LNCaP clone FGC (cell line): ENCODE measurements around the gene LDHAL6A.
A peak's percentile ranks its signal among the peaks of the same experiment; 100 is the strongest.

Experiments used
- DNase-seq: peaks from one replicate; pipeline ENCODE4 v3.0.0-alpha.2; 2011; ENCODE audit warnings: low read depth
- H3K4me3 ChIP-seq: 2 replicates; pipeline ENCODE4 v1.5.1; 2011; ENCODE audit warnings: mild to moderate bottlenecking, low read depth, low read length, control low read depth
- CTCF ChIP-seq: IDR thresholded peaks from 2 replicates; pipeline ENCODE4 v1.5.1; 2012; ENCODE audit warnings: mild to moderate bottlenecking; ENCODE audit not compliant: control insufficient read depth, insufficient read depth; ENCODE audit errors: extremely low read depth

Gene LDHAL6A

GRCh38 chr11:18523084-18523483 is 67.4 kb downstream of the LDHAL6A start:
- H3K4me3 ChIP-seq, result no peak overlapping the region
- TF ChIP-seq CTCF, result no peak
- DNase-seq, result no peak

- DNase-seq, result no peak
- H3K4me3 ChIP-seq, result no peak overlapping the region
- TF ChIP-seq CTCF, result no peak
Measured at GRCh38 chr11:18524248-18524647, 68.6 kb downstream of the LDHAL6A start.

- peak overlapping the region; percentile 84 for H3K4me3 ChIP-seq
- no peak for DNase-seq
- no peak for TF ChIP-seq CTCF
Measured at GRCh38 chr11:18526130-18526520, 70.5 kb downstream of the LDHAL6A start.

GRCh38 chr11:18526521-18527296 is 71.1 kb downstream of the LDHAL6A start, which contains the start of gene TSG101:
TSG101 (minus strand) TSS chr11:18526942; CDS start chr11:18526816, 126 bp downstream.
- TF ChIP-seq CTCF, result no peak
- H3K4me3 ChIP-seq, result peak within 1 kb of the TSS; percentile 84

GRCh38 chr11:18527512-18527911 is 71.9 kb downstream of the LDHAL6A start:
- no peak for TF ChIP-seq CTCF
- no peak for DNase-seq

More at GRCh38 chr11:18526521-18527296, 71.1 kb downstream of the LDHAL6A start, which contains the start of gene TSG101:
- peak; percentile 82 for DNase-seq

More at GRCh38 chr11:18527512-18527911, 71.9 kb downstream of the LDHAL6A start:
- H3K4me3 ChIP-seq, result peak overlapping the region; percentile 84
